HEK293 (cell line): ENCODE measurements around the gene MAP3K7.

ENCODE experiments used
- BCL11B ChIP-seq: fragments of 450-650 bp; formaldehyde crosslinking; IDR thresholded peaks from 2 replicates; pipeline ENCODE4 v1.5.1; 2016; ENCODE audit warnings: low read depth, missing biosample characterization, missing genetic modification characterization
- IKZF3 ChIP-seq: fragments of 450-650 bp; IDR thresholded peaks from 2 replicates; pipeline ENCODE4 v1.5.0; 2018; ENCODE audit warnings: missing biosample characterization, mild to moderate bottlenecking, missing genetic modification characterization, moderate library complexity
- KLF10 ChIP-seq: fragments of 450-650 bp; IDR thresholded peaks from 2 replicates; pipeline ENCODE4 v1.5.1; 2018; ENCODE audit warnings: missing biosample characterization, mild to moderate bottlenecking, missing genetic modification characterization
- MZF1 ChIP-seq: fragments of 450-650 bp; formaldehyde crosslinking; IDR thresholded peaks from 2 replicates; pipeline ENCODE4 v1.5.1; 2017; ENCODE audit warnings: missing biosample characterization, missing genetic modification characterization, borderline replicate concordance
- SP3 ChIP-seq: fragments of 450-650 bp; formaldehyde crosslinking; IDR thresholded peaks from 2 replicates; pipeline ENCODE4 v1.5.1; 2016; ENCODE audit warnings: missing biosample characterization, missing genetic modification characterization
- WT1 ChIP-seq: fragments of 450-650 bp; formaldehyde crosslinking; IDR thresholded peaks from 2 replicates; pipeline ENCODE4 v1.5.1; 2016; ENCODE audit warnings: missing biosample characterization, missing genetic modification characterization
- YY1 ChIP-seq: fragments of 450-650 bp; formaldehyde crosslinking; IDR thresholded peaks from 2 replicates; pipeline ENCODE4 v1.5.1; 2018; ENCODE audit warnings: missing biosample characterization, missing genetic modification characterization
- ZBTB1 ChIP-seq: fragments of 450-650 bp; formaldehyde crosslinking; IDR thresholded peaks from 2 replicates; pipeline ENCODE4 v1.5.1; 2016; ENCODE audit warnings: missing biosample characterization, missing genetic modification characterization
- ZEB2 ChIP-seq: fragments of 450-650 bp; formaldehyde crosslinking; IDR thresholded peaks from 2 replicates; pipeline ENCODE4 v1.5.1; 2016; ENCODE audit warnings: missing biosample characterization, missing genetic modification characterization
- ZNF133 ChIP-seq: fragments of 450-650 bp; formaldehyde crosslinking; IDR thresholded peaks from 2 replicates; pipeline ENCODE4 v1.5.1; 2016; ENCODE audit warnings: missing biosample characterization, missing genetic modification characterization
- ZNF140 ChIP-seq: fragments of 450-650 bp; formaldehyde crosslinking; IDR thresholded peaks from 2 replicates; pipeline ENCODE4 v1.5.1; 2016; ENCODE audit warnings: missing biosample characterization, missing genetic modification characterization
- ZNF324 ChIP-seq: fragments of 450-650 bp; formaldehyde crosslinking; IDR thresholded peaks from 2 replicates; pipeline ENCODE4 v1.5.1; 2016; ENCODE audit warnings: missing biosample characterization, missing genetic modification characterization
- ZNF501 ChIP-seq: fragments of 450-650 bp; formaldehyde crosslinking; IDR thresholded peaks from 2 replicates; pipeline ENCODE4 v1.5.1; 2016; ENCODE audit warnings: missing biosample characterization, missing genetic modification characterization
- ZNF571 ChIP-seq: fragments of 450-650 bp; formaldehyde crosslinking; IDR thresholded peaks from 2 replicates; pipeline ENCODE4 v1.5.0; 2017; ENCODE audit warnings: missing biosample characterization, missing genetic modification characterization
- ZNF629 ChIP-seq: fragments of 450-650 bp; formaldehyde crosslinking; IDR thresholded peaks from 2 replicates; pipeline ENCODE4 v1.5.1; 2017; ENCODE audit warnings: missing biosample characterization, missing genetic modification characterization
- ZNF701 ChIP-seq: fragments of 450-650 bp; formaldehyde crosslinking; IDR thresholded peaks from 2 replicates; pipeline ENCODE4 v1.5.1; 2016; ENCODE audit warnings: missing biosample characterization, missing genetic modification characterization
- TF ChIP-seq, protein P1 (sequence below): fragments of 450-650 bp; formaldehyde crosslinking; IDR thresholded peaks from 2 replicates; pipeline ENCODE4 v1.5.1; 2017; ENCODE audit warnings: missing biosample characterization, missing genetic modification characterization
- TF ChIP-seq, protein P2 (sequence below): fragments of 450-650 bp; formaldehyde crosslinking; IDR thresholded peaks from 2 replicates; pipeline ENCODE4 v1.5.1; 2016; ENCODE audit warnings: missing biosample characterization, missing genetic modification characterization
- TF ChIP-seq, protein P3 (sequence below): fragments of 450-650 bp; formaldehyde crosslinking; IDR thresholded peaks from 2 replicates; pipeline ENCODE4 v1.5.1; 2016; ENCODE audit warnings: missing biosample characterization, missing genetic modification characterization
- TF ChIP-seq, protein P4 (sequence below): fragments of 450-650 bp; formaldehyde crosslinking; IDR thresholded peaks from 2 replicates; pipeline ENCODE4 v1.5.1; 2016; ENCODE audit warnings: missing biosample characterization, missing genetic modification characterization
- TF ChIP-seq, protein P5 (sequence below): fragments of 450-650 bp; formaldehyde crosslinking; IDR thresholded peaks from 2 replicates; pipeline ENCODE4 v1.5.1; 2016; ENCODE audit warnings: missing biosample characterization, missing genetic modification characterization
- TF ChIP-seq, protein P6 (sequence below): fragments of 450-650 bp; formaldehyde crosslinking; IDR thresholded peaks from 2 replicates; pipeline ENCODE4 v1.5.1; 2016; ENCODE audit warnings: missing biosample characterization, missing genetic modification characterization

MAP3K7 gene

DNA sequence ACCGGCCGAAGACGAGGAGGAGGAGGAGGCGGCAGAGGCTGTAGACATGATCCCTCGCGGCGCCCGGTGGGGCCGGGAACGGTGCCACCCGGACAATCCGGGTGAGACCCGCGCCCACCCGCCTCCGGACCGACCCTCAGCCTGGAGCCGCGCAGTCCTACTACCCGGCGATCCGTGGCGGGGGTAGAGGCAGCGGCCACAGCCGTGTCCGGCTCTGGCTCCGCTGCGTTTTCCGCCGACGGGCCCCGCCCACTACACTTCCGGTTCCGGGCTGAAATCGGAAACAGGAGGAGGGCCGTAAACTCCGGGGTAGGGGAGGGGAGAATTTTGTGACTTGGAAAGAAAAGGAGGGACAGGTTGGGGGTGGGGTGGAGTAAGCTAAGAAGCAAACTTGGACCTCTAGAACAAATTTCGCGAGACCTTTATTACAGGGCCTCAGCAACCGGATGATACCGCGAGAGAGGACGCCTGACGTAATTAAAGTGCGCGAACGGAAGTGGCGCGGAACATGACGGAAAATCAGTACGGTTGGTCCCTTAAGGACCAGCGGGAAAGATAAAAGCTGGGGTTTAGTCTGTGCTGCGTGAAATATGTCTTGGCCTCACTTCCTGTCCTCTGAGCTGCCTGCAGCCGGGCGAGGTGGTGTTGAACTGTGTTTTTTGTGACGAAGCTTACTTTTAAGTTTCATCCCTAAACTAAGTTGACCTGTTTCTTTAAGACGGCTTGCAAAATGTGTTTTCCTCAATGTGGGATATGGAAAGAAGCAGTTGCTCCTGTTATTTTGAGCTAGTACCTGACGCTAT lies at the start of gene MAP3K7 (continued):
- TF ChIP-seq KLF10 (tag by site-specific recombination), result peak; percentile 72; the same call in 1 of the 2 replicates
- TF ChIP-seq WT1 (tag by site-specific recombination), result peak; percentile 49; the same call in 1 of the 2 replicates
- no peak; the same call in 1 of the 2 replicates for TF ChIP-seq ZNF501 (tag by site-specific recombination)
- peak; percentile 98 for TF ChIP-seq ZNF629
- no peak for TF ChIP-seq ZNF133 (tag by site-specific recombination)
- TF ChIP-seq MZF1 (tag by site-specific recombination), result no peak
- TF ChIP-seq IKZF3 (tag by site-specific recombination), result peak; percentile 42; the same call in 1 of the 2 replicates
- peak; percentile 32 for TF ChIP-seq YY1 (tag by site-specific recombination)
- TF ChIP-seq, protein P1, sequence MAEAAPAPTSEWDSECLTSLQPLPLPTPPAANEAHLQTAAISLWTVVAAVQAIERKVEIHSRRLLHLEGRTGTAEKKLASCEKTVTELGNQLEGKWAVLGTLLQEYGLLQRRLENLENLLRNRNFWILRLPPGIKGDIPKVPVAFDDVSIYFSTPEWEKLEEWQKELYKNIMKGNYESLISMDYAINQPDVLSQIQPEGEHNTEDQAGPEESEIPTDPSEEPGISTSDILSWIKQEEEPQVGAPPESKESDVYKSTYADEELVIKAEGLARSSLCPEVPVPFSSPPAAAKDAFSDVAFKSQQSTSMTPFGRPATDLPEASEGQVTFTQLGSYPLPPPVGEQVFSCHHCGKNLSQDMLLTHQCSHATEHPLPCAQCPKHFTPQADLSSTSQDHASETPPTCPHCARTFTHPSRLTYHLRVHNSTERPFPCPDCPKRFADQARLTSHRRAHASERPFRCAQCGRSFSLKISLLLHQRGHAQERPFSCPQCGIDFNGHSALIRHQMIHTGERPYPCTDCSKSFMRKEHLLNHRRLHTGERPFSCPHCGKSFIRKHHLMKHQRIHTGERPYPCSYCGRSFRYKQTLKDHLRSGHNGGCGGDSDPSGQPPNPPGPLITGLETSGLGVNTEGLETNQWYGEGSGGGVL (tag by site-specific recombination), result peak; percentile 84
- TF ChIP-seq, protein P2, sequence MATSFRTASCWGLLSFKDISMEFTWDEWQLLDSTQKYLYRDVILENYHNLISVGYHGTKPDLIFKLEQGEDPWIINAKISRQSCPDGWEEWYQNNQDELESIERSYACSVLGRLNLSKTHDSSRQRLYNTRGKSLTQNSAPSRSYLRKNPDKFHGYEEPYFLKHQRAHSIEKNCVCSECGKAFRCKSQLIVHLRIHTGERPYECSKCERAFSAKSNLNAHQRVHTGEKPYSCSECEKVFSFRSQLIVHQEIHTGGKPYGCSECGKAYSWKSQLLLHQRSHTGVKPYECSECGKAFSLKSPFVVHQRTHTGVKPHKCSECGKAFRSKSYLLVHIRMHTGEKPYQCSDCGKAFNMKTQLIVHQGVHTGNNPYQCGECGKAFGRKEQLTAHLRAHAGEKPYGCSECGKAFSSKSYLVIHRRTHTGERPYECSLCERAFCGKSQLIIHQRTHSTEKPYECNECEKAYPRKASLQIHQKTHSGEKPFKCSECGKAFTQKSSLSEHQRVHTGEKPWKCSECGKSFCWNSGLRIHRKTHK (tag by site-specific recombination), result no peak
- peak; percentile 89 for TF ChIP-seq SP3 (tag by site-specific recombination)
- TF ChIP-seq, protein P3, sequence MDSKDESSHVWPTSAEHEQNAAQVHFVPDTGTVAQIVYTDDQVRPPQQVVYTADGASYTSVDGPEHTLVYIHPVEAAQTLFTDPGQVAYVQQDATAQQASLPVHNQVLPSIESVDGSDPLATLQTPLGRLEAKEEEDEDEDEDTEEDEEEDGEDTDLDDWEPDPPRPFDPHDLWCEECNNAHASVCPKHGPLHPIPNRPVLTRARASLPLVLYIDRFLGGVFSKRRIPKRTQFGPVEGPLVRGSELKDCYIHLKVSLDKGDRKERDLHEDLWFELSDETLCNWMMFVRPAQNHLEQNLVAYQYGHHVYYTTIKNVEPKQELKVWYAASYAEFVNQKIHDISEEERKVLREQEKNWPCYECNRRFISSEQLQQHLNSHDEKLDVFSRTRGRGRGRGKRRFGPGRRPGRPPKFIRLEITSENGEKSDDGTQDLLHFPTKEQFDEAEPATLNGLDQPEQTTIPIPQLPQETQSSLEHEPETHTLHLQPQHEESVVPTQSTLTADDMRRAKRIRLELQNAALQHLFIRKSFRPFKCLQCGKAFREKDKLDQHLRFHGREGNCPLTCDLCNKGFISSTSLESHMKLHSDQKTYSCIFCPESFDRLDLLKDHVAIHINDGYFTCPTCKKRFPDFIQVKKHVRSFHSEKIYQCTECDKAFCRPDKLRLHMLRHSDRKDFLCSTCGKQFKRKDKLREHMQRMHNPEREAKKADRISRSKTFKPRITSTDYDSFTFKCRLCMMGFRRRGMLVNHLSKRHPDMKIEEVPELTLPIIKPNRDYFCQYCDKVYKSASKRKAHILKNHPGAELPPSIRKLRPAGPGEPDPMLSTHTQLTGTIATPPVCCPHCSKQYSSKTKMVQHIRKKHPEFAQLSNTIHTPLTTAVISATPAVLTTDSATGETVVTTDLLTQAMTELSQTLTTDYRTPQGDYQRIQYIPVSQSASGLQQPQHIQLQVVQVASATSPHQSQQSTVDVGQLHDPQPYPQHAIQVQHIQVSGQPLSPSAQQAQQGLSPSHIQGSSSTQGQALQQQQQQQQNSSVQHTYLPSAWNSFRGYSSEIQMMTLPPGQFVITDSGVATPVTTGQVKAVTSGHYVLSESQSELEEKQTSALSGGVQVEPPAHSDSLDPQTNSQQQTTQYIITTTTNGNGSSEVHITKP (tag by site-specific recombination), result peak; percentile 86
- no peak for TF ChIP-seq ZNF571 (tag by site-specific recombination)
- TF ChIP-seq ZEB2 (tag by site-specific recombination), result peak; percentile 58; the same call in 1 of the 2 replicates
- TF ChIP-seq ZBTB1, result no peak
- no peak for TF ChIP-seq ZNF140
- TF ChIP-seq, protein P4, sequence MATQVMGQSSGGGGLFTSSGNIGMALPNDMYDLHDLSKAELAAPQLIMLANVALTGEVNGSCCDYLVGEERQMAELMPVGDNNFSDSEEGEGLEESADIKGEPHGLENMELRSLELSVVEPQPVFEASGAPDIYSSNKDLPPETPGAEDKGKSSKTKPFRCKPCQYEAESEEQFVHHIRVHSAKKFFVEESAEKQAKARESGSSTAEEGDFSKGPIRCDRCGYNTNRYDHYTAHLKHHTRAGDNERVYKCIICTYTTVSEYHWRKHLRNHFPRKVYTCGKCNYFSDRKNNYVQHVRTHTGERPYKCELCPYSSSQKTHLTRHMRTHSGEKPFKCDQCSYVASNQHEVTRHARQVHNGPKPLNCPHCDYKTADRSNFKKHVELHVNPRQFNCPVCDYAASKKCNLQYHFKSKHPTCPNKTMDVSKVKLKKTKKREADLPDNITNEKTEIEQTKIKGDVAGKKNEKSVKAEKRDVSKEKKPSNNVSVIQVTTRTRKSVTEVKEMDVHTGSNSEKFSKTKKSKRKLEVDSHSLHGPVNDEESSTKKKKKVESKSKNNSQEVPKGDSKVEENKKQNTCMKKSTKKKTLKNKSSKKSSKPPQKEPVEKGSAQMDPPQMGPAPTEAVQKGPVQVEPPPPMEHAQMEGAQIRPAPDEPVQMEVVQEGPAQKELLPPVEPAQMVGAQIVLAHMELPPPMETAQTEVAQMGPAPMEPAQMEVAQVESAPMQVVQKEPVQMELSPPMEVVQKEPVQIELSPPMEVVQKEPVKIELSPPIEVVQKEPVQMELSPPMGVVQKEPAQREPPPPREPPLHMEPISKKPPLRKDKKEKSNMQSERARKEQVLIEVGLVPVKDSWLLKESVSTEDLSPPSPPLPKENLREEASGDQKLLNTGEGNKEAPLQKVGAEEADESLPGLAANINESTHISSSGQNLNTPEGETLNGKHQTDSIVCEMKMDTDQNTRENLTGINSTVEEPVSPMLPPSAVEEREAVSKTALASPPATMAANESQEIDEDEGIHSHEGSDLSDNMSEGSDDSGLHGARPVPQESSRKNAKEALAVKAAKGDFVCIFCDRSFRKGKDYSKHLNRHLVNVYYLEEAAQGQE (tag by site-specific recombination), result no peak
- TF ChIP-seq ZNF324 (tag by site-specific recombination), result peak; percentile 65; the same call in 1 of the 2 replicates
- TF ChIP-seq, protein P5, sequence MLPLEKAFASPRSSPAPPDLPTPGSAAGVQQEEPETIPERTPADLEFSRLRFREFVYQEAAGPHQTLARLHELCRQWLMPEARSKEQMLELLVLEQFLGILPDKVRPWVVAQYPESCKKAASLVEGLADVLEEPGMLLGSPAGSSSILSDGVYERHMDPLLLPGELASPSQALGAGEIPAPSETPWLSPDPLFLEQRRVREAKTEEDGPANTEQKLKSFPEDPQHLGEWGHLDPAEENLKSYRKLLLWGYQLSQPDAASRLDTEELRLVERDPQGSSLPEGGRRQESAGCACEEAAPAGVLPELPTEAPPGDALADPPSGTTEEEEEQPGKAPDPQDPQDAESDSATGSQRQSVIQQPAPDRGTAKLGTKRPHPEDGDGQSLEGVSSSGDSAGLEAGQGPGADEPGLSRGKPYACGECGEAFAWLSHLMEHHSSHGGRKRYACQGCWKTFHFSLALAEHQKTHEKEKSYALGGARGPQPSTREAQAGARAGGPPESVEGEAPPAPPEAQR (tag by site-specific recombination), result no peak
- TF ChIP-seq, protein P6, sequence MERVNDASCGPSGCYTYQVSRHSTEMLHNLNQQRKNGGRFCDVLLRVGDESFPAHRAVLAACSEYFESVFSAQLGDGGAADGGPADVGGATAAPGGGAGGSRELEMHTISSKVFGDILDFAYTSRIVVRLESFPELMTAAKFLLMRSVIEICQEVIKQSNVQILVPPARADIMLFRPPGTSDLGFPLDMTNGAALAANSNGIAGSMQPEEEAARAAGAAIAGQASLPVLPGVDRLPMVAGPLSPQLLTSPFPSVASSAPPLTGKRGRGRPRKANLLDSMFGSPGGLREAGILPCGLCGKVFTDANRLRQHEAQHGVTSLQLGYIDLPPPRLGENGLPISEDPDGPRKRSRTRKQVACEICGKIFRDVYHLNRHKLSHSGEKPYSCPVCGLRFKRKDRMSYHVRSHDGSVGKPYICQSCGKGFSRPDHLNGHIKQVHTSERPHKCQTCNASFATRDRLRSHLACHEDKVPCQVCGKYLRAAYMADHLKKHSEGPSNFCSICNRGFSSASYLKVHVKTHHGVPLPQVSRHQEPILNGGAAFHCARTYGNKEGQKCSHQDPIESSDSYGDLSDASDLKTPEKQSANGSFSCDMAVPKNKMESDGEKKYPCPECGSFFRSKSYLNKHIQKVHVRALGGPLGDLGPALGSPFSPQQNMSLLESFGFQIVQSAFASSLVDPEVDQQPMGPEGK (tag by site-specific recombination), result peak; percentile 76
- no peak for TF ChIP-seq BCL11B (tag by site-specific recombination)
- no peak for TF ChIP-seq ZNF701 (tag by site-specific recombination)
